ENCODE results near the gene LMF1.

The LMF1 gene

DNA sequence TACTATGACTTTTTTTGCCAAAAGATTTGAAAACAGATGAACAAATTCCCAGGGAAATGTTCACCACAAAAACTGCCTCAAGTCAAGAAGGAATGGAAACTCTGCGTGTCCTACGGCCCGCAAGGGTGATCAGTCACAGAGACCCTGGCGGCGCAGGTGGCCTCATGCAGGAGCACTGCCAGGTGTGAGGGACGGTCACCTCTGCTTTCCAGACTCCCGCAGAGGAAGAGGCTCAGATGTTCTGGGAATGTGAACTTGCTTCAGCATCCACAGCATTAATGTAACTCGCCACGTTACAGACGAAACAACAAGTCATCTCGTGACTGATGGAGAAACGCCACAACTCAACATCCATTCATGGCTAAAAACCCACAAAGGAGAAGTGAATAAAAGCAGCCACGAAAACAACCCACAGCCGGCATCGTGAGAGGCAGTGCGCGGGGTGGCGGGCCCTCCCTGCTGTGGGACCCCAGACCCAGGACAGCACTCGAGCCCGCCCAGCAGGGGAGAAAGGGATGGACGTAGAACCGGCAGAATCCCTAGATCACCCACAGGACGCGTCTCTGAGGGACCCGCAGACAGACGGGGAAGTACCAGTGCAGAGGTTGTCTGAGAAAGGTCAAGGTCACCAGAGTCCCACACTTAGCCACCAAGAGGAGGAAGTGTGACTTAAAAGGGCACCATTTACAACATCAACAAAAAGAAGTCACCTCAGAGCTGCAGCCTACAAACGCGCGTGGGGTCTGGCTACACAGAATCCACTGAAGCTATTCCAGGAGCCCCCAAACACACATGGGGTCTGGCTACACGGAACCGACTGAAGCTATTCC, 93.3 kb downstream of the LMF1 start:
- DNase-seq = no peak

GRCh38 chr16:876523-877241, 94.1 kb downstream of the LMF1 start:
- DNase-seq = no peak

GRCh38 chr16:876041-876335, 94.8 kb downstream of the LMF1 start:
- no peak for DNase-seq

GRCh38 chr16:875182-876040, 95.4 kb downstream of the LMF1 start:
- no peak for DNase-seq

- DNase-seq = no peak
Observed at GRCh38 chr16:874366-875181, 96.2 kb downstream of the LMF1 start.

DNA sequence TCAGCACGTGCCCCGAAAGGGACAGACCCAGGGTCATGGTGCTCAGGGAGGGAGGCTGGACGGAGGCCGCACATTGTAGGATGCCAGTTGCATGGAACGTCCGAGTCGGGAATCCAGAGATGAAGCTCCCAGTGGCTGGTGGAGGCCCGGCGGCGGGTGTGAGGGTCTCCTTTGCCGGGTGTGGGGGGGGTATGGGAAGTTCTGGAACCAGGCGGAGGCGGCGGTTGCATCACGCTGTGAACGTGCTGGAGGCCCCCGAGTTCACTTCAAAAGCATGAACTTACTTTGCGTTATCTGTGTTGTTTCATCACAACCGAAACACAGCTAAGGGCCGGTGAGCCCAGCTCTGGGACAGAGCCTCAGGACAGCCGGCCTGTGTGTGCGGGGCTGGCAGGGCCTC, 96.9 kb downstream of the LMF1 start:
- no peak for DNase-seq

DNA sequence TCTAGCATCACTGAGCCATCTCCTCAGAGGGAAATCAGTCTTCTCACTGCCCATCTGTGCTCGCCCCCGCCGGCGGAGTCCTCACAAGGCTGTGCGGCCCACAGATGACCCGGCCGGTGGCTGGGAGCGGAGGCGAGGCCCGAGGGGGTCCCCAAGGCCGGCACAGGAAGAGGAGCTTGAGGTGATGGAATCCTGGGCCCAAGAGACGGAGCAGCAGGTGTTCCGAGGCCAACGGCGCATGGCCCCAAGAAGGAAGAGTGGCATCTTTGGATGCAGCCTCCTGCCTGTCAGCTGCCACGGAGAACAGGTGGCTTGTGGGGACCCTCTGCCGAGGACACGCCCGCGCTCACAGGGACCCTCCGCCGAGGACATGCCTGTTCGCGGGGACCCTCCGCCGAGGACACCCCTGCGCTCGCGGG, 97.5 kb downstream of the LMF1 start:
- no peak for DNase-seq

- DNase-seq = no peak
Observed at GRCh38 chr16:872436-873242, 98.1 kb downstream of the LMF1 start.

GRCh38 chr16:871562-872345, 99.0 kb downstream of the LMF1 start:
- DNase-seq = no peak

- DNase-seq = no peak
Observed at GRCh38 chr16:870856-871561, 99.8 kb downstream of the LMF1 start.

DNA sequence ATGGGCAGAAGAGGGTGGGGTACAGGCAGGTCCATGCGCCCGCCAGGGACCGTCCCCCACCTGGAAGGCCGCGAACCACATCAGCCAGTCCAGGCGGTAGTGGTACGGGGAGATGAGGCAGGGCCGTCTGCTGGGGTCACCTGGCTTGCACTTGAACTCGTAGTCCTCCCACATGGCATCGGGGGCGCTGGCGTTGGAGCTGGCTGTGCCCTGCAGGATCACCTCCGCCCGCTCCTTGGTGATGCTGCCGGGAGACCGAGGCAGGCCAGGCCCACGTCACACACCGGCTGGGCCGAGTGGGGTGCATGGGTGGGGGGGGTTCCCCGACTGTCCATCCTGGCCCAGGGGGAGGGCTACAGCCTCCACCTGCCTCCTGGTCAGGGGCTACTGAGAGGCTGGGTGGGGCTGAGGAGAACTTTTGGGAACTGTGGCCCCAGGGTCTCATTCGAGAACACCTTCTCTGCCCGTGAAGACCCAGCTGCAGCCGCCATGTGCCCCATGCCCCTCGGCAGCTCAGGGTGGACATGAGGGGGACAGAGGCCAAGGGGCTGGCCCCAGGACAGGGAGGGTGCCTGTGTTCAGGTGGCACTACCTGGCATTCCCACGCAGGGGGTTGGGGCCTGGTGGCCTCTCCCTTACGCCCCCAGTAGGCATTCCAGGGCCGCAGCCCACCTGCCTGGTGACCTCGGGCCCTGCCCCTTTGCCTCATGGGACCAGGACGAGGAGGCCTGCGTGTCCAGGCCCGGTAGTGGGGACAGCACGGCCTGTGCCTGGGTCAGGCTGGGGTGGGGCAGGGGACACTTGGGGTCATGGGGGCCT, 100.8 kb downstream of the LMF1 start:
- DNase-seq = no peak

GRCh38 chr16:868846-869822, 101.7 kb downstream of the LMF1 start:
- DNase-seq = no peak

DNA sequence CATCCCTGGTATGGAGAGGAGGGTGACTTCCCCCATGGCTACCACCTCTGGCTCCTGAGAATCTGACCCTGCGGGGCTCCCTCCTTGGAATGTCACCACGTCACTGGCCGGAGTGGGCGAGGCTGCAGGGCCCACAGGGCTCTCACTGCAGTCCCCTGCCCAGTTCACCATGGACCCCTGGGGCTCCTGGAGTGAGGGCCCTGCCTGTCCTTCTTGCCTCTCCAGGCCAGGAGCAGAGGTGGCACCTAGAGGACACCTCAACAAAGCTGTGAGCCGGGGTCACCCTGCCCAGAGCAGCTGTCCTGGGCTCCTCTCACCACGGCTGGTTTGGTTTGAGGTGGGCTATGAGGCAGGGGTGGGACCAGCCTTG, 102.4 kb downstream of the LMF1 start:
- no peak for DNase-seq

GRCh38 chr16:867421-868385, 103.1 kb downstream of the LMF1 start:
- DNase-seq = no peak

DNA sequence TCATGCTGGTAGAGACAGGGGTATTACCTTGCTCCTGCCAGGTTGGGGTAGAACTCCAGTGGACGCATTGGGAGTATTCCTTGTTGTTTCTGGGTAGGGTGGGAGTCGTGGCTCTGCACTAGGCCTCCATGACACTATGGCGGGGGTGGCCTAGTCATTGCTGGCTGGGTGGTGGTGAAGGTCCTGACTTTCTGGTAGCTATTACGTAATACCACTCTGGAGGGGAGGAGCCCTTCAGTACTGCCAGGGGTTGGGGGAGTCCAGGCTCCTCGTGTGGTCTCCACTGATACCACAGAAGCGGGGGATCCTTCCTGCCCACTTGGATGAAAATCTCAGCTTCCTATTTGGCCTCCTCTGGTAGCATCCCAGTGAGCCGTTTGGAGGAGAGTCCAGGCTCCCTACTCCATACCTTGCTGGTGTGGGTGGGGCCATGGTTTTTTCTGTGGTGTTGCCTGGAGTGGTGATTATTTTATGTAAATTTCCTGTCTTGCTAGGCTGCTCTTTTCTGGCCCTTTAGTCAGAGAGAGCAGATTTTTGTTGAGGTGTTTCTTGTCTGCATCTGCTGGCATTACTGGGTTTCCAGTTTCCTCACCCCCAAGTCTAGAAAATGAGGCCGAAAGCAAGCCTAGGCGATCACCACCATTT, 104.4 kb downstream of the LMF1 start:
- no peak for DNase-seq

- DNase-seq = no peak
Observed at GRCh38 chr16:865026-865425, 105.8 kb downstream of the LMF1 start.

Measured in activated T-cell treated with anti-CD3 and anti-CD28 coated beads, Interleukin-2, amount 50 U/mL, for 1 hour (primary cell).